GM19035 (cell line): ENCODE results near the gene PLEKHH1.
"Not testable (repeated sequence)": the region's sequence is repeated elsewhere in the genome, so short reads cannot be mapped to it uniquely, and the experiment has no call there.

Source experiments
- ATAC-seq: cut with Tn5 transposase; IDR thresholded peaks from one replicate; pipeline ENCODE4 v1.9.1; 2021; ENCODE audit not compliant: unreplicated experiment

The PLEKHH1 gene

GRCh38 chr14:67579636-67580035 is 46.5 kb downstream of the PLEKHH1 start:
- ATAC-seq: no peak

- ATAC-seq: no peak
These were observed 47.5 kb downstream of the PLEKHH1 start for GRCh38 chr14:67580336-67581171.

DNA sequence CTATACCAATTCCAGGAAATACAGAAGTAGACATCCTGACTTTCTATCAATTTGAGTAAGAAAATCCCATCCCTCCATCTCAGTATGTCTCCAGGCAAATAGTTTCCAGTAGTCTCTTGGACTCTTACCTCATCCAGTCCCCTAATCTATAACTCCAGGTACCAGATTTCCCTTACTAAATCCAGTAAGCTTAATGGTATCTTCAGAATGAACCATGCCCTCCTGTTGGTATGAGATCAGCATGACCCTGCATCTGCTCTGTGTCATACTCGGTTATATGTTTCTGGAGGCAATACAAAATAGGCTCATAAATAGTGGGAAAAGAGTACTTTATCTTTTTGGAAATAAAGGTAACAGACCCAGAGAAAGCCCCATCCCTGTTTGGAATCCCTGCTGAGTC is 48.6 kb downstream of the PLEKHH1 start:
- no peak for ATAC-seq

GRCh38 chr14:67582061-67582460 is 49.0 kb downstream of the PLEKHH1 start:
- ATAC-seq: no peak

- ATAC-seq: peak; percentile 69
These were observed 50.9 kb downstream of the PLEKHH1 start for GRCh38 chr14:67583711-67584644.

DNA sequence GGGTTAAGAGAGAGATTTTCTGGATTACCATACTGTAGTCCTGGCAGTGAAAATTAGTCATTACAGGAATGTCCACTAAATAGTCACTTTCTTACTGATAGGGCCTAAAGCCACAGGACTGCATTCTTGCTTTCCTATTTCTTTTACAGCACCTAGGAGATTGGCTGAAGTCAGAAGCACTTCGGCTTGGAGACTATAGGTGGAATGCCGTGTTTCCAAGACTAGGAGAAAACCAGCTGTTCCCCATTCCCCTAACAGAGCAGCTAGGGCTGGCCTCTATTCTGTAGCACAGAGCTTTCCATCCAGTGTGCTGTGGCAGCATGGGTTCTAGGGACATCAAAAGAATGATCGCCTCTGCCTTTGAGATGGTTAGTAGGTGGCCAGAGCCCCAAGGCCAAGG is 51.9 kb downstream of the PLEKHH1 start:
- no peak for ATAC-seq

- ATAC-seq: no peak
These were observed 53.3 kb downstream of the PLEKHH1 start for GRCh38 chr14:67586369-67586768.

DNA sequence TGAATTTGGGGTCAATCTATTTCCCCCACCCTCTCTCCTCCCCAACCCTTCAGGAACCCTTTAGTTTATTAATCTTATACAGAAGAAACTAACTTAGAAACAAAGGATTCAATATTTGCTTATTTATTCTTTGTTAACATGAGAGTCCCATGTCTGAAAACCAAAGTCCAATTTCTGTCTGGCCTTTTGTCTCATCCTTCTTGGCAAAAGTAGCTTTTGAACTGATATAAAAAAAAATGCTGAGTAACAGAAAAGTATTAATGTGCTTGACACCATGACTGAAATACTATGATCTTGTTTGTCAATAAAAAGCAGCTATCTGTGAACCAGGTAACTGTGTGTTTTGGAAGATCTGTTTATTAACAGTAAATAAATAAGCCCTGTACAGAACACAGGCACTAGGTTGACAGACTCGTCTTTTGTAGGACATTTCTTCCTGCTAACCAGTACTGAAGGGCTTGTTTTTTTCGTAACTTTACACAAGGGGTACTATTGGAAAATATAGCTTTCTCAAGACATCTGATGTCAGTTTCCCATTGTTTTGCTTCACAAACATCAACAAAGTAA is 56.2 kb downstream of the PLEKHH1 start:
- no peak for ATAC-seq

GRCh38 chr14:67593650-67594049 is 60.6 kb downstream of the PLEKHH1 start:
- ATAC-seq: not testable (repeated sequence)

- no peak for ATAC-seq
These were observed 62.3 kb downstream of the PLEKHH1 start for GRCh38 chr14:67595392-67595791.

DNA sequence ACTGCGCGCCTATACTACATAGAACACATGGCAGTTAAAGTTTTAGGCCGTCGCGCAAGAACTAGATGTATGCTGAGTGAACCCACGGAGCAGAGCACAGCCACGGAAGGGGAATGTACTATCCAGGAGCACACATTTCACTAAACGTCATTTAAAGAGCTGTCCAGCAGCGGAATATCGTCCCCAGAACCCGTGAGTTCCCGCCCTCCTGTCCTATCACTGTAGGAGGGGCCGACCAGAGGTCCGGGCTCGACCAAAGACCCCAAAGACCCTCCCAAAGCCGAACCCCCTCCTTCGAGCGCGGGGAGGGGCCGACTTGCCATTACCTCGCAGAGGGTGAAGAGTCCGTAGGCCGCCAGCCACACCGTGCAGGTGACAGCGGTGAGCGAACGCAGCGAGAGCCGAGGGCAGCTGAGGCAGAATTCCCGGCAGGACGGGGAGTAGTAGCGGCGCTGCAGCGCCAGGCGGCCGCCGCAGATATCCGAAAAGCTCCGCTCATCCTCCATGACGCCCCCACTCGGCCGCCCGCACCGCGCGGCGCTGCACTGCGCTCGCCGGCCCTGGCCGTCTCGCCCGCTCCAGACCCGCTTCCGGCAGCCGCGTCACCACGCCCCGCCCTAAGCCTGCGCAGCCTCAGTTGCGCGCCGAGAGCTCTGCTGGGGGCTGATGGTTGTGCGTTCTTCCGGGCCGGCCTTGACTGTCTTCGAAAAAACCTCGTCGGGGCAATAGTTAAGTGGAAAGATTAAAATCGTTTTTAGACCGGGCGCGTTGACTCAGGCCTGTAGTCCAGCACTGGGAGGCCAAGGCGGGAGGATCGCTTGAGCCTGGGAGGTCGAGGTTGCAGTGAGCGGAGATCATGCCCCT is 66.8 kb downstream of the PLEKHH1 start, which contains the start of gene PIGH:
PIGH (minus strand) TSS at position 571 of the 864 bp plus-strand sequence; CDS start at position 506, 65 bp downstream.
- ATAC-seq: peak; percentile 81

GRCh38 chr14:67600562-67600974 is 67.5 kb downstream of the PLEKHH1 start:
- not testable (repeated sequence) for ATAC-seq

DNA sequence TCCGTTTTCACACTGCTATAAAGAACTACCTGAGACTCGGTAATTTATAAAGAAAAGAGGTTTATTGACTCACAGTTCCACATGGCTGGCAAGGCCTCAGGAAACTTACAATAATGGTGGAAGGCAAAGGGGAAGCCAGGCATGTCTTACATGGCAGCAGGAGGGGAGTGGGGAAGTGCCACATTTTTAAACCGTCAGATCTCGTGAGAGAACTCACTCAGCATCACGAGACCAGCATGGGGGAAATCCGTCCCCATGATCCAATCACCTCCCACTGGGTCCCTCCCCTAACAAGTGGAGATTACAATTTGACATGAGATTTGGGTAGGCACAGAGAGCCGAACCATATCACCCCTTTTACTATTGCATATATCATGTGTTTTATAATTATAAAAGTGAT is 69.0 kb downstream of the PLEKHH1 start:
- no peak for ATAC-seq

DNA sequence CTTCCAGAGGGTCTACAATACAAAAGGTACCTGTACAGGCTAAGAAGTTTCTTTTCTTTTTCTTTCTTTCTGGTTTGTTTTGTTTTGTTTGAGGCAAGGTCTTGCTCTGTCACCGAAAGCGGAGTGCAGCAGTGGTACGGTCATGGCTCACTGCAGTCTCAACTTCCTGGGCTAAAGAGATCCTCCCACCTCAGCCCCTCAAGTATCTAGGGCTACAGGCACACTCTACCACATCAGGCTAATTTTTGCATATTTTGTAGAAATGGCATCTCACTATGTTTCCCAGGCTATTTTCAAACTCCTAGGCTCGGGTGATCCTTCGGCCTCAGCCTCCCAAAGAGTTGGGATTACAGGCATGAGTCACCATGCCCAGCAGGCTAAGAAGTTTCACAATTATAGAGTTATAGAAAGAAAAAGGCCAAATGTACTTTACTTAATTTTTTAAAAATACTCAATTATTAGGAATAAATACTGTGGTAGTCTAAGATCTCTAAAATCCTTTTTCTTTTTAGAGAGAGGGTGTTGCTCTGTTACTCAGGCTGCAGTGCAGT is 70.0 kb downstream of the PLEKHH1 start:
- ATAC-seq: peak; percentile 61

DNA sequence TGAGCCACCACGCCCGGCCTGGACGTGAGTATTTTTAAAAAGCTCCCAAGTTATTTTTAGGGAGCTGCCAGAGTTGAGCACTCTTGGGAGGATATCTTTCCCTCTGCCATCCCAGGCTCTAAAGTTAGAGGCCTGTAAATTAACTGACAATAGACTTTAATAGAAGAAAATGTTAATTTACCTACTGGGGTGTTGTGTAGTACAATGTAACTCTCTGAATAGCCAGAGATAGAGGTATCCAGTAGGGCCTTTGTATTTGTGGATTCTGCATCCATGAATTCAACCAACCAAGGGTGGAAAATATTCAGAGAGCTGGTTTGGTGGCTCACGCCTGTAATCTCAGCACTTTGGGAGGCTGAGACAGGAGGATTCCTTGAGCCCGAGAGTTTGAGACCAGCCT is 74.6 kb downstream of the PLEKHH1 start:
- no peak for ATAC-seq

GRCh38 chr14:67609642-67610310 is 76.7 kb downstream of the PLEKHH1 start:
- no peak for ATAC-seq

DNA sequence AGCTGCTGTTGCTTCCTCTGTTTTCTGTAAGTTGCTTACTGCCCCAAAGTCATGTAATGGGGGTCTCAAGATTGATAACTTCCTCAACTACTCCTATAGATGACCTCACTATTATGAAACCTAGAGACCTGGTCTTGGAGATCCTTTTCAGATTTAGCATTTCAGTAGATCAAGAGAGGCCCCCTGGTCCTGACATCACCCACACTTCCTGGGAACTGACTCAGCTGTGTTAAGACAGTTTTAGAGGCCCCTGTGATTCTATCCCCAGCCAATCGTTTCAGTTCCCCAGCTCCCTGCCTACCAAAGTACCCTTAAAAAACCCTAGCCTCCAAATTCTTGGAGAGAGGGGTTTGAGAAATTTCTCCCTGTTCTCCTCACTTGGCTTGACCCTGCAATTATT is 77.4 kb downstream of the PLEKHH1 start:
- ATAC-seq: no peak

GRCh38 chr14:67618617-67619063 is 85.5 kb downstream of the PLEKHH1 start:
- ATAC-seq: no peak

GRCh38 chr14:67619446-67620216 is 86.5 kb downstream of the PLEKHH1 start, which contains the start of gene ARG2:
ARG2 (plus strand) TSS chr14:67619920; CDS start chr14:67619978, 58 bp downstream.
- peak; percentile 95 for ATAC-seq
